ENCODE results near the gene BOLA3.

The BOLA3 gene

GRCh38 chr2:74111380-74111779 is 36.3 kb downstream of the BOLA3 start:
- DNase-seq (ENCODE audit: low read depth): no peak
- no peak for TF ChIP-seq CTCF (conservative IDR thresholded peaks at IDR 0.05; ENCODE audit: low read length)
- no peak overlapping the region for H3K4me3 ChIP-seq (ENCODE audit: low read length)

- TF ChIP-seq CTCF (conservative IDR thresholded peaks at IDR 0.05; ENCODE audit: low read length): no peak
These were observed 37.2 kb downstream of the BOLA3 start for GRCh38 chr2:74110537-74110936.

DNA sequence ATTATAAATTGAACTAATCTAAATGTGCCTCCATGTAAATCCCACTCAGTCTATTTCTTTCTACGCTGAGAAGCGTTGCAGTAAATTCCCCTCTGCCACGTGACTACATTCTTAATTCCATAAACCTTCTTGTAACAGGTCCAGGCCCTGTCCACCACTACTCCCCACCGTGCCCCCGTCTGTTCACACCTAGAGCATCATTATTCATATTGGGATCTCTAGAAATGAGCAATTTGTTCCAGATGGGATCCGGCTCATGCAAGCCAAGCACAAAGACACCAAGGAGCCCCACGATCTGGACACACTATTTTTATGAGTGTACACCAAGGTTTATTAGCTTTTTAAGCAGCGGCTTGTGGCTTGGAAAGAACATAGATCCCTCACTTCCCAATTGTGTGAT is 38.2 kb downstream of the BOLA3 start:
- no peak for DNase-seq (ENCODE audit: low read depth)
- TF ChIP-seq CTCF (conservative IDR thresholded peaks at IDR 0.05; ENCODE audit: low read length): no peak
- no peak overlapping the region for H3K4me3 ChIP-seq (ENCODE audit: low read length)

More at GRCh38 chr2:74110537-74110936, 37.2 kb downstream of the BOLA3 start:
- DNase-seq (ENCODE audit: low read depth): no peak
- no peak overlapping the region for H3K4me3 ChIP-seq (ENCODE audit: low read length)

- no peak overlapping the region for H3K4me3 ChIP-seq (ENCODE audit: low read length)
- no peak for TF ChIP-seq CTCF (conservative IDR thresholded peaks at IDR 0.05; ENCODE audit: low read length)
- no peak for DNase-seq (ENCODE audit: low read depth)
These were observed 40.6 kb downstream of the BOLA3 start for GRCh38 chr2:74107071-74107470.

DNA sequence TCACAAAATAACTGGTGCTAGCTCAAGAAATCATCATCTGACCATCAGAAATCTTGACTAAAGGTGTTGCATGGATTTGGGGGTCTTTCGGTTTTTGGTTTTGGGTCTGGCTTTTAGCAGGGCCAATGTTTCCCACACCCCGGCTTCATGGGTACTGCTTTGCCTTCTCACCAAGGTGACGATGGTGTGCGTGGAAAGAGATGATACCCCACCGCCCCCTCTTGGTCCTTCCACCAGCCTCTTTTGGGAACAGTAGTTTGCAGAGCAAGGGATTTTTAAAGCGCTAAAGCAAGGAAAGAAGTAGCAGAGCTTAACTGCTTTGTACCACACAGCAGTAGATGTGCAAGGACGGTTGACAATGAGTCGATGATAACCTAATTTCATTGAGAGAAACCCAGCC is 42.3 kb downstream of the BOLA3 start:
- no peak for TF ChIP-seq CTCF (conservative IDR thresholded peaks at IDR 0.05; ENCODE audit: low read length)
- no peak for DNase-seq (ENCODE audit: low read depth)
- H3K4me3 ChIP-seq (ENCODE audit: low read length): no peak overlapping the region

DNA sequence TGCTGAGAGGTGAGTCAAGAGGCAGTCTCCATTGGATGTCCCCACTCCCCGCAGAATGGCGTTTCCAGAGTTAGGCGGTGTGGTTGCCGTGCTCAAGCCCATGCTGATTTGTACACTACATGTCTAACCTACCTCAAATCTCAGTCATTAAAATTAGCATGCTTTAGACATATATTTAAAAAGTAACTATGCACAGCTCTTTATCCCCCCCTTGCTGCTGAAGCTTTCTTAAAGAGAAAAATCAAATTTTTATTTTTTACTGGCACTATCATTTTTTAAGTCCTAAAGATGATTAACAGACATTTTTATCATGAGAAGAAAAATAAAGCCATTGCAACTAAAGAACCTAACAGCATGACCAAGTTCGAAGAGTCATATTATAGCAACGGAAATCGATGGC is 42.9 kb downstream of the BOLA3 start:
- TF ChIP-seq CTCF (conservative IDR thresholded peaks at IDR 0.05; ENCODE audit: low read length): no peak; the same call in 1 of the 2 replicates
- peak; percentile 7 for DNase-seq (ENCODE audit: low read depth)
- H3K4me3 ChIP-seq (ENCODE audit: low read length): no peak overlapping the region

GRCh38 chr2:74103763-74104162 is 43.9 kb downstream of the BOLA3 start:
- TF ChIP-seq CTCF (conservative IDR thresholded peaks at IDR 0.05; ENCODE audit: low read length): no peak
- DNase-seq (ENCODE audit: low read depth): no peak
- H3K4me3 ChIP-seq (ENCODE audit: low read length): no peak overlapping the region
